Testis (tissue), 3 donors: ENCODE results near the gene DPH2. TPM values are rescaled to one million over a fixed set of nuclear protein-coding genes. Genes with fewer than 3 reads are reported as not detected.

Source experiments
- DNase-seq: peaks from one replicate; pipeline ENCODE4 v3.0.0-alpha.2; 2019
- H3K27ac ChIP-seq, 2 donors: fragments of 200-600 bp; sonication (generic); one replicate each; pipeline ENCODE4 v1.5.1; 2019
- H3K27me3 ChIP-seq: fragments of 200-600 bp; sonication (generic); one replicate; pipeline ENCODE4 v1.5.1; 2019
- H3K36me3 ChIP-seq: fragments of 200-600 bp; sonication (generic); one replicate; pipeline ENCODE4 v1.5.1; 2017; ENCODE audit warnings: low read depth; ENCODE audit errors: missing control alignments
- H3K4me1 ChIP-seq: fragments of 200-600 bp; sonication (generic); one replicate; pipeline ENCODE4 v1.5.1; 2019
- H3K4me3 ChIP-seq, 2 donors: fragments of 200-600 bp; sonication (generic); one replicate each; pipeline ENCODE4 v1.5.1; 2017 to 2019
- H3K9me3 ChIP-seq: fragments of 200-600 bp; sonication (generic); one replicate; pipeline ENCODE4 v1.5.1; 2017
- POLR2A ChIP-seq: fragments of 450-650 bp; IDR thresholded peaks from one replicate; pipeline ENCODE4 v1.6.1; 2017; ENCODE audit warnings: antibody characterized with exemption, mild to moderate bottlenecking, moderate library complexity
- WGBS, 2 donors: methylation state at CpG; one replicate each; pipeline ENCODE4 v1.1.5; 2018; 5-methylcytosine and 5-hydroxymethylcytosine counted together
- intact Hi-C: fragments of 100-400 bp; cut with DNase I; formaldehyde crosslinking; loops from one replicate; pipeline ENCODE4 v1.15.1; 2023; ENCODE audit warnings: low total_unique reads
- polyA plus RNA-seq: library from polyadenylated mRNA; stranded (reverse); fragments of 350-450 nt; fragmentation: Illumina TruSeq; extraction: RNeasy Lipid Tissue Mini Kit (QIAGEN cat#74804); gene quantifications from one replicate; pipeline ENCODE4 v1.2.3, GENCODE V29; 2014; ENCODE audit warnings: low read depth, low replicate concordance; ENCODE audit not compliant: insufficient read depth
- total RNA-seq, 2 donors: library from RNA; depleted of rRNA; stranded (reverse); fragments of >200 nt; gene quantifications; one replicate each; pipeline ENCODE4 v1.2.3, GENCODE V29; 2016
- TF ChIP-seq, protein P1 (sequence below), 3 experiments: fragments of 450-650 bp in 2 of 3; fragments of 200-600 bp in 1 of 3; sonication (generic) in 1 of 3; IDR thresholded peaks; one replicate each; pipeline ENCODE4 v1.5.1; 2016 to 2019; ENCODE audit warnings: antibody characterized with exemption in 3 of 3, mild to moderate bottlenecking in 2 of 3, moderate library complexity in 1 of 3

DPH2 gene
- total and polyA plus RNA-seq, 3 donors from 2014 or later = 27.6 to 44.7 (median 39.4) TPM

DNA sequence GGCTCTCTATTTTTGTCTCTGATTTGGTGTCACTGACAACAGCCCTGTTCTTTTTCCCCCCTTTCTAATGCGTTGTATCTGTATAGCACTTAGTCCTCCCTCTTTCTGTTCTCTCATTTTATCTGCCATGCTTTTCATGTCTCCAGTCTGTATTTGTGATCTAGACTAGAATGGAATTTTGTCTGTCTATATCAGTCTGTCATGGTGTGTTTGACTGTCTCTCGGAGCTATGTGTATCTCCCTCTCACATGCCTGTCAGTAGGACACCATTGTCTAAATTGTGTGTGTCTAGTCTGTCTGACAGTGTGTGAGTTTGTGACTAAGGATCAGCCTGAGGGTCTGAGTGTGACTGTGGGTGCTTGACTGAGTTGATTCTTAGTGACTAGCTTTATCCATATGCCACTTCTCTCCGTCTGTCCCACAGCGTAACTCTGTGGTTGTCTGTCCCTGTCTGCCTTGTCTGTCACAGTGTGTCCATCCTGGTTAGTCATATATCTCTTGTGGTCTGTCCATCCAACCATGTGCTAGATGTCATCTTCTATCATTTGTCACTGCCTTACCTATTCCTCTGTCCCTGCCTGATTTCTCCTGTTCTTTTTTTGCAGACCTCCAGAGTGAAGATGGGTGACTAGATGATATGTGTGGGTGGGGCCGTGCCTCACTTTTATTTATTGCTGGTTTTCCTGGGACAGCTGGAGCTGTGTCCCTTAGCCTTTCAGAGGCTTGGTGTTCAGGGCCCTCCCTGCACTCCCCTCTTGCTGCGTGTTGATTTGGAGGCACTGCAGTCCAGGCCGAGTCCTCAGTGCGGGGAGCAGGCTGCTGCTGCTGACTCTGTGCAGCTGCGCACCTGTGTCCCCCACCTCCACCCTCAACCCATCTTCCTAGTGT lies 7.8 kb downstream of the DPH2 start:
- H3K4me3 ChIP-seq = no peak overlapping the region
- TF ChIP-seq, protein P1, sequence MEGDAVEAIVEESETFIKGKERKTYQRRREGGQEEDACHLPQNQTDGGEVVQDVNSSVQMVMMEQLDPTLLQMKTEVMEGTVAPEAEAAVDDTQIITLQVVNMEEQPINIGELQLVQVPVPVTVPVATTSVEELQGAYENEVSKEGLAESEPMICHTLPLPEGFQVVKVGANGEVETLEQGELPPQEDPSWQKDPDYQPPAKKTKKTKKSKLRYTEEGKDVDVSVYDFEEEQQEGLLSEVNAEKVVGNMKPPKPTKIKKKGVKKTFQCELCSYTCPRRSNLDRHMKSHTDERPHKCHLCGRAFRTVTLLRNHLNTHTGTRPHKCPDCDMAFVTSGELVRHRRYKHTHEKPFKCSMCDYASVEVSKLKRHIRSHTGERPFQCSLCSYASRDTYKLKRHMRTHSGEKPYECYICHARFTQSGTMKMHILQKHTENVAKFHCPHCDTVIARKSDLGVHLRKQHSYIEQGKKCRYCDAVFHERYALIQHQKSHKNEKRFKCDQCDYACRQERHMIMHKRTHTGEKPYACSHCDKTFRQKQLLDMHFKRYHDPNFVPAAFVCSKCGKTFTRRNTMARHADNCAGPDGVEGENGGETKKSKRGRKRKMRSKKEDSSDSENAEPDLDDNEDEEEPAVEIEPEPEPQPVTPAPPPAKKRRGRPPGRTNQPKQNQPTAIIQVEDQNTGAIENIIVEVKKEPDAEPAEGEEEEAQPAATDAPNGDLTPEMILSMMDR (IDR thresholded peaks at IDR 0.05) = no peak
- no peak for TF ChIP-seq POLR2A
- peaks cover 32% of the 10 kb centered on the region for H3K4me1 ChIP-seq
- intact Hi-C loops = no loop called here
- 84 to 89% methylated on average over 9 of the region's 9 CpGs for WGBS, 2 donors
- no peak overlapping the region for H3K27ac ChIP-seq
- H3K36me3 ChIP-seq = no peaks in the 10 kb centered on the region
- no peaks in the 10 kb centered on the region for H3K27me3 ChIP-seq
- no peak for DNase-seq
- H3K9me3 ChIP-seq = no peaks in the 10 kb centered on the region

DNA sequence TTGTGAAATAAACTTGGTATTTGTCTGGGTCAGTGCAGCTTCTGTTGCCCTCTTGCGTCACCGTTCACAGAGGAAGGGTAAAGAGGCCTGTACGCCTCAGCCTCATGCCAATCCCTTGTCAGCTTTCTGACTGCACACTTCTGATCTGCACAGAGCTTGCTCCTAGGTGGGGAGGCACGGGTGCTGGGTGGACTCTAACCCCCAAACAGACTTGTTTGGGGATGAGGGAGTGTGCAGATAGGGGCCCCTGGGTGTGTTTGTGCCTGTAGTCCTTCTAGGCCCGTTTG lies 8.4 kb downstream of the DPH2 start:
- H3K4me3 ChIP-seq = no peak overlapping the region
- WGBS, 2 donors = 63 to 86% methylated on average over 2 to 5 of the region's 5 CpGs
- H3K27ac ChIP-seq = no peak overlapping the region
- no peak for DNase-seq
- peaks cover 32% of the 10 kb centered on the region for H3K4me1 ChIP-seq
- TF ChIP-seq POLR2A = no peak
- TF ChIP-seq, protein P1 (IDR thresholded peaks at IDR 0.05) = no peak
- no peaks in the 10 kb centered on the region for H3K9me3 ChIP-seq
- no peaks in the 10 kb centered on the region for H3K27me3 ChIP-seq
- no peaks in the 10 kb centered on the region for H3K36me3 ChIP-seq
- intact Hi-C loops = no loop called here

DNA sequence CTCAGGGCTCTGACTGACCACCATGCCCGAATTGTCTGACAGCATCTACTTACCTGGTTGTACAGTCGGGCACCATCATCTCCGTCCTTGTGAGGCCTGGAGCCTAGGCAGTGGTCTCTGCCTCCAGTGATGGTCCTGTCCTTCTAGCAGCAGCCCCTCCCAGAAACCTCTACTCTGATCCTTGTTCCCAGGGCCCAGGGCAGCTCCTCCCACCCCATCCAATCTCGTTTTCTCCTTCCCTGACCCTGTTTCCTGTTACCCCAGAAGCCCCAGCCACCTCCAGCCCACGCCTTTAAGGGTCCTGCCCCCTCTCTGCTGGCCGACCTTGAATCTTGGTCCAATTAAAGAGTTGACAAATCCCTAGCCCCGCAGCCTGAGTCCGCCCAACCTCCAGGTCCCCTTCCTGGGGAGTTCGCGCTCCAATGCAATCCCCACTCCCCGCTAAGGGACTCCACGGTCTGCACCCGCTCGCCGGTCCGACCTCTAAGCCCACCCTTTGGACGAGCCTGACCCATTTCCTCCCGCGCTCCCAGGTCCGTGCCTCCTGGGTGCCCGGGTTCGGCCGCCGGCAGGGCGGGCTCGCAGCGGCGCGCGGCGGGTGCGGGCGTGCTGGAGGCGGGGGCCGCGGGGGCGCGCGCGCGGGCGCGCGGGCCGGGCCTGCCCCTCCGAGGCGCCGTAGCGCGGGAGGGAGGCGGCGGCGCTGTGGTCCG lies 8.9 kb downstream of the DPH2 start, which contains the start of gene B4GALT2:
Gene B4GALT2, plus strand, starts transcription at position 660 of the 710 bp plus-strand sequence. CDS start 1,951 bp downstream, outside the sequence.
- WGBS, 2 donors = 8 to 14% methylated on average over 10 to 24 of the region's 54 CpGs
- no peak for TF ChIP-seq POLR2A
- TF ChIP-seq, protein P1 (IDR thresholded peaks at IDR 0.05) = no peak
- Histone ChIP-seq H3K27ac (peak within 1 kb of the TSS; percentile 55 to 56), H3K4me1 (peaks cover 32% of the 10 kb centered on the region), H3K4me3 (peak within 1 kb of the TSS; percentile 58 to 67), H3K36me3 (no peaks in the 10 kb centered on the region), H3K27me3 (no peaks in the 10 kb centered on the region), H3K9me3 (no peaks in the 10 kb centered on the region)
- DNase-seq = peak; percentile 47
- intact Hi-C loops = no loop called here

DNA sequence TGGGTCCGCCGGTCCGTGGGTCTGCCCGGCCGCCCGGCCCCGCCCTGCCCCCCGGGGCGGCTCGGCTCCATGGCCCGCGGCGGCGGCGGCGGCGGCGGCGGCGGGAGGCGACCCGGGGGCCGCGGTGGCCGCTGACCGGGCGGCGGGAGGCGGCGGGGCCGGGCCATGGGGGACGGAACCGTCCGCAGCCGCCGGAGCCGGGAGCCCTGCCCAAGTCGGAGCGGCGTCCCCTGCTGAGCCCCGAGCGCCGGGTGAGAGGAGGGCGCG lies 9.4 kb downstream of the DPH2 start:
- H3K36me3 ChIP-seq = no peaks in the 10 kb centered on the region
- 0% methylated on average over 4 of the region's 45 CpGs; no CpG with 5 or more reads in 1 of the 2 donors for WGBS, 2 donors
- no peaks in the 10 kb centered on the region for H3K9me3 ChIP-seq
- intact Hi-C loops = no loop called here
- no peaks in the 10 kb centered on the region for H3K27me3 ChIP-seq
- peak overlapping the region; percentile 58 to 67 for H3K4me3 ChIP-seq
- peaks cover 30% of the 10 kb centered on the region for H3K4me1 ChIP-seq
- DNase-seq = no peak
- peak overlapping the region in 1 of 2 donors; percentile 56 for H3K27ac ChIP-seq
- TF ChIP-seq, protein P1 (IDR thresholded peaks at IDR 0.05) = no peak
- TF ChIP-seq POLR2A = no peak
